GM19351 (cell line): ENCODE measurements around the gene ZNF618.

Source experiments
- ATAC-seq: cut with Tn5 transposase; IDR thresholded peaks from one replicate; pipeline ENCODE4 v1.9.1; 2021; ENCODE audit warnings: mild to moderate bottlenecking, moderate library complexity; ENCODE audit not compliant: unreplicated experiment

ZNF618 gene

GRCh38 chr9:114054191-114054690, 178.1 kb downstream of the ZNF618 start:
- no peak for ATAC-seq

DNA sequence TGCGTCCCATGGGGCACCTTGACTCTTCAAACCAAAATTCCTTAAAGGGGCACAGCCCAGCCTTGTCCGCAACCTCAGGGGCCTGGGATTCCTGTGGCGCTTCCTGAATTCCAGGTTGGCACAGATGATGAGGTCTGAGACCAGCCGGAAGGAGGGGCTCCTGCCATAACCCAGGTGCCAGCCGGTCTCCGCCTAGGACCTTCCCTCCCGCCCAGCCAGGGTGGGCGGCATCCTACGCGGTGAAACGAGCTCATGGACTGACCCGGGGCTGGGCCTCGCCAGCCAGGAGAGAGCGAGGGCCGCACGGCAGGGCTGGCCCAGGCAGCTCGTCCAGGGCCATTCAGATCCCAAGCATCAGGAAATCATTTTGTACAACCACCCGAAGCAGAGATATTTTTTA, 179.0 kb downstream of the ZNF618 start:
- ATAC-seq: no peak

- no peak for ATAC-seq
These were observed 179.8 kb downstream of the ZNF618 start for GRCh38 chr9:114055894-114056293.

DNA sequence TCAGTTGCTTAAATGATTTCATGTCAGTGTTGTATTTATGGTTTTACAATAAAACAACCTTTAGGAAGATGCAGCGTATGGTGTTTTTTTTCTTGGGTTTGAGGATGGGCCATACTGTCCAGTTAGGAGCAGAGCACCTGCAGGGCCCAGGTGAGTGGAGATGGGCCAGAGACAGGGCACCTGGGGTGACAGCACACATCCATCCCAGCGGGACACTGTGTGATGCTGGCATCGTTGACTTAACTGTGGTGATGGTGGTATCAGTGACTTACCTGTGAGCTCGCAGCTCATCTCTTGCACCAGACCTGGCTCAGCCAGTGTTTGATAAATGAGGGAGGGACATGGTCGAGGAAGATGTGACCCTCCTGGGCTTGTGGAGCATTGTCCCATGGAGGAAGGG, 180.4 kb downstream of the ZNF618 start:
- ATAC-seq: no peak

DNA sequence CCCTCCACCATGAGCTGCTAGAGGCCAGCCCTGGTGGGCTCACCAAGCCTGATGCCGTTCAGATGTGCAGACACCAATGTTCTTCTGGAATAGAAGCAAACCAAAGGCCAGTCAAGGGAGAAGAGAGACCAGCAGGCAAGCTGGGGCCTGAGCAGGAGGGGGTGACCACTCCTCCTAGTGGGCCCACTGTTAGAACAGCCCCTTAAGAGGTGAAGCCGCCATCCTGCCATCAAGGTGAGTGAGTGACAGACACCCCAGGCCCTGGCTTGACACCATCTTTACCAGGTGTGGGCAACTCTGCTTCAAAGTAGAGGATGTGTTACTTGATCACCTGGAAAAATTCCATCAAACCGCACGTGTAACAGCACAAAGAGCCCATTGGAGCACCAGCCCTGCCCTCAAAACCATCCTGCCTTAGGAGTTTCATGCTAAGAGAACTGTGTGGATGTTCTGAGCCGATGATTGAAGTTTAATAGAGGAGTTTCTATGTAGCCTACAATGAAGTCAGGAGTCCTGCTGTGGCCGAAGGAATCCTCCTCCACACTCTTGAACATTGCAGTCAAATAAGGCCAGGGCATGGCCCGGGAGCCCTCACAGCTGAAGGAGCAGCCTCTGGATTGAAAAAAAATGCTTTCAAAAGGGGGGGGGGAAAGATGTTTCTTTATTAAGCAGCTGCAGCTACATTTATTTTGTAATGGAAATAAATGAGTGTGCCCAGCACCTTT, 181.2 kb downstream of the ZNF618 start:
- ATAC-seq: no peak

GRCh38 chr9:114058688-114059046, 182.6 kb downstream of the ZNF618 start:
- no peak for ATAC-seq

DNA sequence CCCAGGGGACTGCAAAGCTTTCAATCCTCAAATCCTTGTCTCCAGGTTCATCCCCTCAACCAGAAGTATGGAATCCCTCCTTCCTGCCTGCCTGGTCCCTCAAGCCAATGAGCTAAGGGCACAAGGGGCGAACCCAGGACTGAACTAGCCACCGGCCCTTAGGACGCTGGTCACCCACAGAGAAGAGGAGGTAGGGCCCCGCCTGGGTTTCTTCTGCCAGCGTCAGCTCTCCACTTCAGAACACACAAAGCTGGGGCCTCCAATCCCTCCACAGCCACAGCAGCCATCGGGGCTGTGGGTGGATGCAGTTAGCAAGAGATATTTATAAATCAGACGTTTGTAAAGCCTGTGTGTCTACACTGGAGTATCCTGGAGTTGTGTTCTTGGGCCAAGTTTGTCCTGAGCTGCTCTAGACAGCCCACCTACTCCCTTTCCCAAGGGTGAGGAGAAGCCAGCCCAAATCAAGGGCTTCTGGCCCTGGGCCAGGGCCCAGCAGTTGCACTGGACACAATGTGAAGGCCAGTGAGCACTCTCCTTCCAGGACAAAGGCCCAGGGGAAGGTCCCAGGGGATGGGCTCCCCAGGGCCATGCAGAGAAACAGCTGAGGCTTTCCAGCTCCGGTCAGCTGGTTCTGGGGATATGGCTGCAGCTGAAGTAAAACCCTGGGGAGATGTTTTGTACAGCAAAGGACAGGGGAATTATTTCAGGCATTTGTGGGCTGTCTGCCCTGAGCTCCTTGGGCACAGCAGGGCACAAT, 183.1 kb downstream of the ZNF618 start:
- no peak for ATAC-seq

DNA sequence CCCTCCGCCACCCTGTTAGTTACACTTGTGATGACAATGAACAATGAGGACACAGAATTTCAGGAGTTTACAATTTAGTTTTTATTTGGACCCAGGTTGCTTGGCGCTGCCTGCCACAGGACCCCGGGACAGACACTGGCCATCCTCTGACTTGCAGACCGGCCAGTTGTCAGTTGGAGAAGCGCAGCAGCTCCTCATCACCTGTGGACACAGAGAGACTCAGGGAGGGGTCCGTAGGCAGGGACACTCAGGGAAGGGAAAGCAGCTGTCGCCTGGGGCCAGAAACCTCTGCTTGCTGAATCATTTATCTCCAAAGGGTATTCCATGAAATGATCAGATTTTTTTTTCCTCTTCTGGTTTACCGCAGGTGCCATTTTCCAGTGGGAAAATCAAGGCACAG, 184.0 kb downstream of the ZNF618 start:
- ATAC-seq: no peak

- no peak for ATAC-seq
These were observed 184.6 kb downstream of the ZNF618 start for GRCh38 chr9:114060711-114061110.

DNA sequence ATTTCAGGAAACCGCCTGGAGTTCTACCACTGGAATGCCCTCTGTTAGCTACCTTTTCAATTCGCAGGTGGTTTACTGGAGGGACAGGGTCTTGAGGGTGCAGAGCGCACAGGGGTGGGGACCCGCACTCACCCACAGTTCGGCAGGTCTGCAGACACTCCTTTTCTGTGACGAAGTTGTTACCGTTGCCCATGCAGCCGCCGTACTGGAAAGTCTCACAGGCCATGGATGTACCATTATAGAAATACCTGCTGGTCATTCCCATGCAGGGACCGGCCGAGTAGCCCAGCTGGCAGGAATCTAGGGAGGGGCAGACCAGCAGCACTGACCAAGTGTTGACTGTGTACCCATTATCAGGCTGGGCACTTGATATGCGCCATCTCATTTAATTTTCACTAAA, 185.2 kb downstream of the ZNF618 start:
- no peak for ATAC-seq

DNA sequence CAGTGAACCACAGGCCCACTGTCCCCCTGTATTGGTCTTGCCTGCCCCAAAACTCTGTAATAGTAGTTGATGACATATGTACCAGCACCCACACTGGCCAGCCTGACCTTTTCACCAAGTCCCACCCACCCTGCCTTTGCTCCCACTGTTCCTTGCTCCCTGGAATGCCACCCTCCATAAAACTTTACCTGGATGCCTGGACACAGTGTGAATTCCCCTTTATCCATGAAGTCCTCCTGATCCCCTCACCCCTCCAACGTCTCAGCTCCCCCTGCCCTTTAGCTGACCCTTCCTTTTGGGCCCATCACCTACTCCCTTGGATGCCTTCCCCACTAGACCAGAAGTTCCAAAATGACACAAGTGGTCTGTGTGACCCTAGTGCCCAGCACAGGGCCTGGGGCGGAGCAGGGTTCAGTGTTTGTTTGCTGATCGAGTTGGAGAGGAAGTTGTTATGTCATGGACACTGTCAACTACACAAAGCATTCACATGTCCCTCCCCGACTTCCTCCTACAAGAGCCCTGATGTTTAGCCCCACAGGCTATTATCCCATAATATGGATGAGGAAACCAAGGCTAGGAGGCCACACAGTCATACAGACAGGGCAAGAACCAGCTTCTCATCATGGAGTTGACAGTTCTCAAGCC, 185.8 kb downstream of the ZNF618 start:
- no peak for ATAC-seq

GRCh38 chr9:114065304-114065703, 189.2 kb downstream of the ZNF618 start:
- ATAC-seq: no peak

- ATAC-seq: no peak
These were observed 193.5 kb downstream of the ZNF618 start for GRCh38 chr9:114069476-114070187.

DNA sequence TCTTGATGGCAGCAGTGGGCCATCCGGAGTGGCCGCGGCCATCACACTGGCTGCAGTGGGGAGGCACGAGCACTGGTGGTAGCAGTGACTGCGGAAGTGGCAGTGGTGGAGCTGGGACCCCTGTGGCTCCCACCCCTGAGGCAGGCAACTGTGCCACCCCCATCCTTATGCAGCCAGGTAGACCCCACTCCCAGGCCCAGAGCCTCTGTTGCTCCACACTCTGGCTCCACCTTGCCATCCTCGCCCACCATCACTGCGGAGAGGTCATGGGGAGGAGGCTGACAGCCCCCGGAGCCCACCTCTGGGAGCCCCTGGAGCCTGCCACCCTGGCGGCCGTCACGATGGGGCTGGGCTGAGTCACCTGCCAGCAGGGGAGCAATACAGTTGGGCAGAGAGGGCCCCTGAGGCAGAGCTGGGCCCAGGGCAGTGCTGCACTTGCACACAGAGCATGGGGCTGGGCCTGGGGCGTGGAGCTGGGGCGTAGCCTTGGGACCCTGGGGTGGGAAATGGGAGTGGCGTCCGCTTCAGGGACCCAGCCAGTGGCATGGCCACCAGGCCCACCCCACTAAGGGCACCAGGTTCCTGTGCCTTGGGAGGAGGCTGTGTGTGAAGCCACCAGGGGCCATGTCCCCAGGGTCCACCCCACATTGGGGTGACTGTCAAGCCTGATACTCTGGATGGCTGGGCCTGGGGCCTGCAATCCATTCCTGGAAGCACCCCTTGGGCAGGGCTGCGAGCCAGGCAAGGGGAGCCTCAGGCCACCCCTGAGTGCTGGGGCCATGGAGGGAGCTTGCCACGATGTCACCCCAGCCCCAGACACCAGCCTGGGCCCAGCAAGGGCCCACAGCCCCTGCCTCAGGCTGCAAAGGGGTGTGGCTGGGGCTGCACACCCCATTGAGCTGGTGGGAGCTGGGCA, 194.3 kb downstream of the ZNF618 start:
- no peak for ATAC-seq

GRCh38 chr9:114071197-114071795, 195.2 kb downstream of the ZNF618 start:
- ATAC-seq: no peak

DNA sequence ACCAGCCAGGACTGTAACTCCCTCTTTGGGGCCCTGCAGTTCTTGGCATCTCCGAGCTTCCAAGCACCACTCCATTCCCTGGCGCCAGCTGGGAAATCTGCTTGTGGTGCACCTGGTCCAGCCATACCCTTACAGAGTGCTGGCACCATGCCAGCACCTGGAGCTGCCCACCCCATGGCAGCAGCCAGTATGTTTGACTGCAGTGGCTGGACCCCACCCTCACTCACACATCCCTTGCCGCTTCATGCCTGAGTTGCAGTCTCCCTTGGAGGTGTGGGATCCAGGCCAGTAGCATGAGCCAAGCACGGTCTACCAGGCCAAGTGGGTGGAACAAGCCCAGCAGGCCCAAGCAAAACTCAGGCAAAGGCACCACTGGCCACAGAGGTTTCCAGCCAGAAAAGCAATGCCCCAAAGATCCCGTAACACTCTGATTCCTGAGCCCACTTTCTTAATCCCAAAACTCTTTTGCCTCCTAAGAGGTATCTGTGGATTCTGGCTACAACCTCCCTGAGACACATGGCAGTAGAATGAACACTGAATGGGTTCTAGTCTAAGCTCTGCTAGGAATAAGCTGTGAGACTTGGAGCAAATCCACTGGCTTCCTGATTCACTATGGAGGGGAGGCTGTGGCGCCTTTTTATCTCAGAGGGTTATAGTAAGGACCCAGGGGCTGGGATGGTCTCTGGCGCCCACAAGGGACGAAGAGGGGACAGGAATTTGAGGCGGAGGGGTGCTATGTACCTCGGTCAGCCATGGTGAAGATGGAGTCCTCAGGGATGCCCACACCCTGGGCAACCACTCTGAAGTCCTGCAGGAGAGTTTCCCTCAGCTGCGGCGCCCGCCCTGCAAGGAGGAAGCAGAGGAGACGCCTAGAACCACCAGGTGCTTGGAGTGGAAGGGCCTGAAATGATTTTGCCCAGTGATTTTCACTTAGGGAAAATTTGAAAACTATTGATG, 196.4 kb downstream of the ZNF618 start:
- no peak for ATAC-seq

DNA sequence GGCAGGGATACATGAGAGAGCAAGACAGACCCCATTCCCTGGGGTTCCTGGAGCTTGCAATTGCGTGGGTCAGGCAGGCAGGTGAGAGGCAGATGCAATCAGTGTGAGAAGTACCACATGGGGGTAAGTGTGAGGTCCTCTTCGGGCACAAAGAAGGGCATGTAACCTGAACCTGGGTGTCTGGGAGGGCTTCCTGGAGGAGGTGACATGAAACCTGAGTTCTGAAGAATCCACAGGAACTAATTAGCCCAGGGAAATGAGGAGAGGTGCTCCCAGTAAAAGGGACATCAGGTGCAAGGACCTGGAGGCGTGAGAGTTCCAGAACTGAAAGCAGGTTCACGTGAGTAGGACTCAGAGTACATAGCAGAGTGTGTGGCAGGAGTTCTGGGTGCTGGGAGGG, 199.5 kb downstream of the ZNF618 start:
- ATAC-seq: no peak

- ATAC-seq: no peak
These were observed 200.4 kb downstream of the ZNF618 start for GRCh38 chr9:114076237-114077161.
